Progenitor cell of endocrine pancreas (in vitro differentiated cells): ENCODE data around the gene ARSA. TPM values are rescaled to one million over a fixed set of nuclear protein-coding genes. Genes with fewer than 3 reads are reported as not detected.

Experiments
- DNase-seq: peaks from one replicate; pipeline ENCODE4 v3.0.0; 2021; ENCODE audit warnings: low spot score; ENCODE audit not compliant: unreplicated experiment
- H3K27ac Mint-ChIP-seq: 2 replicates; pipeline ENCODE4 v1.8.0; 2021; ENCODE audit warnings: mild to moderate bottlenecking, moderate library complexity, mixed read lengths
- H3K27me3 Mint-ChIP-seq: 2 replicates; pipeline ENCODE4 v1.8.0; 2021; ENCODE audit warnings: mixed read lengths
- H3K36me3 Mint-ChIP-seq: 2 replicates; pipeline ENCODE4 v1.8.0; 2022; ENCODE audit warnings: mixed read lengths; ENCODE audit not compliant: insufficient read depth
- H3K4me1 Mint-ChIP-seq: 2 replicates; pipeline ENCODE4 v1.8.0; 2021; ENCODE audit warnings: low read depth, mixed read lengths
- H3K4me3 Mint-ChIP-seq: 2 replicates; pipeline ENCODE4 v1.8.0; 2021; ENCODE audit warnings: low read depth, mild to moderate bottlenecking, moderate library complexity, mixed read lengths
- H3K9me3 Mint-ChIP-seq: 2 replicates; pipeline ENCODE4 v1.8.0; 2021; ENCODE audit warnings: low read depth, mixed read lengths
- CTCF ChIP-seq: fragments of 200-600 bp; sonication (generic); IDR thresholded peaks from one replicate; pipeline ENCODE4 v1.5.0; 2021; ENCODE audit warnings: antibody characterized with exemption, mild to moderate bottlenecking; ENCODE audit not compliant: unreplicated experiment
- total RNA-seq: library from RNA; stranded (reverse); gene quantifications from 2 replicates; pipeline ENCODE4 v1.2.1, GENCODE V29; 2021

Gene ARSA
- total RNA-seq, 1 donor from 2014 or later: 36.2 TPM

DNA sequence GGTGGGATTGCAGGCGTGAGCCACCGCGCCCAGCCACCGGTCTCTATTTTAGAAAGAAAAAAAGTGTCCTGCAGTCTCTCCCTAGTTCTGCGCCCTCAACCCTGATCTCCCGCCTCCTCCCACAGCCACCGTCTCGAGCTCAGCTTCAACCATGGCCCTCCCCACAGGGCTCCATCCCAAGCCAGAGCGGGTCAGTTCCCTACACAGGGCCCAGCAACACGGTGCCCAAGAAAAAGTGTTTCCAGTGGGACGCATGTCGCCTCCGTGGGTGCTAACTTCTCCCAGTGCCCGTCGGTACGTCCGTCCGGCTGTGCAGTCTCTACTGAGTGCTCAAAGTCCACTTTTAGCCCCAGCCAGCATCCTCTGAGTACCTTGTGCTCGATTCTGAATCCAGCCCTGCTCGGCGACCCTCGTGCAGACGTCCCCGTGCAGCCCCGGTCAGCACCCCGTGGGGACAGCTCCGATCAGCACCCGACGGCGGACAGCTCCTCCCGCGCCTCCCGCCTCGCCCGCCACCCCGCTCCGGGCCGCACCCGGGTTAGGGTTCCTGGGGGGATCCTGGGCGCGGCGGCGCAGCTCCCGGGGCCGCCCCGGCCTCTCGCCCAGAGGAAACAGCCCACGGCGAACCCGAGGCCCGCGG is 28.0 kb downstream of the ARSA start:
- peaks cover 5% of the 10 kb centered on the region for H3K4me1 Mint-ChIP-seq
- H3K4me3 Mint-ChIP-seq: peak overlapping the region; percentile 67
- peaks cover 37% of the 10 kb centered on the region for H3K27me3 Mint-ChIP-seq
- no peaks in the 10 kb centered on the region for H3K9me3 Mint-ChIP-seq
- DNase-seq: peak; percentile 80
- peaks cover 5% of the 10 kb centered on the region for H3K36me3 Mint-ChIP-seq
- TF ChIP-seq CTCF: no peak
- no peak overlapping the region for H3K27ac Mint-ChIP-seq

DNA sequence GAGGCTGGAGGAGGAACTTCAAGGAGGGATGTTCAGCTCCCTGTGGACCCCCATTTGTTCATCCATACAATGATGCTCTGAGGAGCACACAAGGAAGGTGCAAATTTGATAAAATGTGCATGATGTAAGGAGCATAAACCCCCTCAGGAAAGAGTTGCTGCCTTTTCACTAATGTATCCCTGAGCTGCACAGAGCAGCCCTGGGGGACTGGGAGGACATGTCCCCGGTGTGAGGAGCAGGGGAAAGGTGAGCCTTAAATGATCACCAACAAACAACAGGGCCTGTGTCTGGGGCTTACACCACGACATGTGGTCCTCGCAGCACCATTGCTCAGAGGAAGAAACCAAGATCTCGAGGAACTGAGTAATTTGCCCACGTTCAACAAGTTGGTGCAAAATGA is 30.9 kb downstream of the ARSA start:
- H3K4me3 Mint-ChIP-seq: no peak overlapping the region
- H3K27ac Mint-ChIP-seq: no peak overlapping the region
- no peak for TF ChIP-seq CTCF
- DNase-seq: no peak
- no peaks in the 10 kb centered on the region for H3K9me3 Mint-ChIP-seq
- H3K27me3 Mint-ChIP-seq: peaks cover 26% of the 10 kb centered on the region
- peaks cover 5% of the 10 kb centered on the region for H3K4me1 Mint-ChIP-seq
- peaks cover 6% of the 10 kb centered on the region for H3K36me3 Mint-ChIP-seq

GRCh38 chr22:50595189-50595588 is 32.8 kb downstream of the ARSA start:
- DNase-seq: no peak
- TF ChIP-seq CTCF: no peak
- no peak overlapping the region for H3K4me3 Mint-ChIP-seq
- H3K27ac Mint-ChIP-seq: no peak overlapping the region
- H3K36me3 Mint-ChIP-seq: peaks cover 6% of the 10 kb centered on the region
- peaks cover 4% of the 10 kb centered on the region for H3K4me1 Mint-ChIP-seq
- no peaks in the 10 kb centered on the region for H3K9me3 Mint-ChIP-seq
- H3K27me3 Mint-ChIP-seq: peaks cover 19% of the 10 kb centered on the region

DNA sequence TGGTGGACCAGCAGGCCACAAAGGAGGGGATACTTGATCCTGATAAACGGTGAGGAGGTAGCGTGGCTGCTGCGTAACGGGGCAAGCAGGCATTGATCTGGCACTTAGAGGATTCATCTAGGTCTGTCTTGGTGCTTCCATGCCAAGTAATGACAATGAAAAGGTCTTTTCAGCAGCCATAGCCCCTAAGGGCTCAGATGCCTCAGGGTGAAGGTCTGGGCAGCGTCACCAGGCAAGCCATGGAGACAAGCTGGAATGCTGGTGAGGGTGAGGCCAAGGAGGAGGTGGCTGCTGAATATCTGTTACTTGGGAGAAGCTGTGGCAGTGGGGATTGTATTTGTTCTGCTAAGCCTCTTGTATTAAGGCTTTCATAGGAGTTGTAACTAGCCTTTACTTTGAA is 40.5 kb downstream of the ARSA start:
- no peak overlapping the region for H3K4me3 Mint-ChIP-seq
- DNase-seq: no peak
- H3K36me3 Mint-ChIP-seq: peaks cover 2% of the 10 kb centered on the region
- no peak overlapping the region for H3K27ac Mint-ChIP-seq
- peaks cover 5% of the 10 kb centered on the region for H3K4me1 Mint-ChIP-seq
- H3K27me3 Mint-ChIP-seq: peaks cover 12% of the 10 kb centered on the region
- no peaks in the 10 kb centered on the region for H3K9me3 Mint-ChIP-seq
- TF ChIP-seq CTCF: no peak

DNA sequence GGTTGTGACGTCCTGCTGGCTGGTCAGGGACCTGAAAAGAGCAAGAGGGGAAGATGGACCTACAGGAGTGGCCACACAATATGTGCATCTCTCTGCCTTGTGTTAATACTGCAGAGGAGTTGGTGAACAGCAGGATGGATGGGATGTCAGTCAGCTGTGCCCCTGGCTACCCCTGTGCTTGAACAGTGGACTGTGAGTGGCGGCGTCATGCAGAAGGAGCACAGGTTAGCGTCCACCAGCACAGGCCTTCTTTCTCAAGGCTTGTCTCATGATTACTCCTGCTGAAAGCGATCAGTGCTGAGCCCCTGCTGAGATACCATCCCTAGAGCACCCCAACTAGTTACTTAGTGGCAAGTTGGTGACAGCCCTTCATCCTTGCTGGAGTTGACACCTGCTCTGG is 41.5 kb downstream of the ARSA start:
- Mint-ChIP-seq H3K27me3 (peaks cover 12% of the 10 kb centered on the region), H3K9me3 (no peaks in the 10 kb centered on the region), H3K27ac (peak overlapping the region; percentile 4), H3K36me3 (no peaks in the 10 kb centered on the region), H3K4me1 (peaks cover 5% of the 10 kb centered on the region), H3K4me3 (no peak overlapping the region)
- no peak for TF ChIP-seq CTCF
- DNase-seq: no peak
